GM18520 (cell line): ENCODE measurements around the gene KRTAP10-11.

Experiments
- ATAC-seq: cut with Tn5 transposase; IDR thresholded peaks from one replicate; pipeline ENCODE4 v1.9.1; 2021; ENCODE audit not compliant: unreplicated experiment

The KRTAP10-11 gene

DNA sequence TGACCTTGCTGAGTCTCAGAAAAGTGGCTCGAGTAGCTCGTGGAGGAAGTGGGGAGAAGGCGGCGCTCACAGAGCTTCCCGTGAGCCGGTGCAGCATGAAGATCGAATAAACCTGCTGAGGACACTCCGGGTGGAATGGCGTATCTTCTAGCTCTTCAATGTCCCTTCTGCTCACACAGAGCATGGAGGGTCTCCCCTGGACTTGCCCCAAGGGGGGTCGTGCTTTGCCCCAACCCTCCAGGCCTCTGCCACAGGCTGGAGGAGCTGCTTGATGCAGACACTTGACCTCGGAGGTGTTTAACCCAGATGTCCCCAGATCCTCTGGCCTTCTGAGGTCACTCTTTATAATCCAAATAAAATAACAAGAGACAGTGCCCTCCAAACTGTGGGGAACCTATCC lies 48.6 kb downstream of the KRTAP10-11 start:
- ATAC-seq: no peak

DNA sequence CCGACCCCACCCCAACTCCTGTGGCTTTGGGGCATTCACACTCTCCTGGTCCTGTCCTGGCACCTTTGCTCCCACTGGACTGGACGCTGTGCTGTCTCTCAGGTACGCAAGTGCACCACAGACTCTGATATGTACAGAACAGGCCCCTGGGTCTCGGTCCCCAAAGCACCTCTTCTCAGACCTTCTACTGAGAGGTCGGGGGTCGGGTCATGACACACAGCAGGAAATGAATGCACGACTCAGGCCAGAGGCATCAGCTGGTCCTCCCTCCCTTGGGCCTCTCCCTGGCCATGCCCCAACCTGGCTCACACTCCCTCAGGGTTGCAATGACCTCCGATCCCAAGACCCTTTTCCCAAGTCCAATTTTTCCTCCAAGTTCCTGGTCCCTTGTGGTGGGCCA lies 49.0 kb downstream of the KRTAP10-11 start:
- no peak for ATAC-seq

DNA sequence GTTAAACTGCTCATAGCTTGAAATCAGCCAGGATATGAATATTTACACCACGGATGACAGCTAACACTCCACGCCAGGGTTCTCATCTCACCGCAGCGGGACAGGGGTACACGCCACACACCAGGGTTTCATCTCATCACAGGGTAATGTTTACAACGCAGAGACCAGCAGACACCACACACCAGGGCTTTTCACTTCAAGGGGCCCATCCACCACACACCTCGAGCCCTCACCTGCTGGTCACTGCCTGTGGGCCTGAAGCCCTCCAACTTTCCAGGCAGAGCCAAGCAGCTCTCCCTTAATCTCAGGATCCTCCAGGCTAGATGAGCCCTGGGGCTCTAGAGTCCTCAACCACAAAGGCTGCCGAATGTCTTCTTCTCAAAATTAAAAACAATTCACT lies 49.4 kb downstream of the KRTAP10-11 start:
- no peak for ATAC-seq

DNA sequence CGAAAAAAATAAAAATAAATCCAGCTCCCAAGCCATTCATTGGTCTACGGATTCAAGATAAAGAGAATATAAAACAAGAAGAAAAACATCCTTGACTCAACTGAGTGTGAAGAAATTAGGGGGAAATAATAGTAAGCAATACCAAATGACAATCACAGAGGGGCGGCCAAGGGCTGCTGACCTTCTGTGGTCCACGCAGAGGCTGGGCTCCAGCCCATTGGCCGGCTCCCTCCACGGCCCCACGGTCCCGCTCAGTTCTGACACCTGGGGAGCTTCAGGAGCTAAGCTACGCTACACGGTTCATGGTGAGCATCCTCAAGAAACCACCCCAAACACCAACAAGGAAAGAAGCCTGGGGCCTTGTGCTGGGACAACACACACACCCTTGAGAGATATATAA lies 50.4 kb downstream of the KRTAP10-11 start:
- ATAC-seq: no peak
